DMS114 treated with DMSO at 0.1 percent for 48 hours (cell line): ENCODE data around the gene FRS3.

ENCODE experiments used
- DNase-seq: peaks from one replicate; lab custom pipeline; 2025; ENCODE audit not compliant: unreplicated experiment; lab: John Stamatoyannopoulos, UW

Gene FRS3

DNA sequence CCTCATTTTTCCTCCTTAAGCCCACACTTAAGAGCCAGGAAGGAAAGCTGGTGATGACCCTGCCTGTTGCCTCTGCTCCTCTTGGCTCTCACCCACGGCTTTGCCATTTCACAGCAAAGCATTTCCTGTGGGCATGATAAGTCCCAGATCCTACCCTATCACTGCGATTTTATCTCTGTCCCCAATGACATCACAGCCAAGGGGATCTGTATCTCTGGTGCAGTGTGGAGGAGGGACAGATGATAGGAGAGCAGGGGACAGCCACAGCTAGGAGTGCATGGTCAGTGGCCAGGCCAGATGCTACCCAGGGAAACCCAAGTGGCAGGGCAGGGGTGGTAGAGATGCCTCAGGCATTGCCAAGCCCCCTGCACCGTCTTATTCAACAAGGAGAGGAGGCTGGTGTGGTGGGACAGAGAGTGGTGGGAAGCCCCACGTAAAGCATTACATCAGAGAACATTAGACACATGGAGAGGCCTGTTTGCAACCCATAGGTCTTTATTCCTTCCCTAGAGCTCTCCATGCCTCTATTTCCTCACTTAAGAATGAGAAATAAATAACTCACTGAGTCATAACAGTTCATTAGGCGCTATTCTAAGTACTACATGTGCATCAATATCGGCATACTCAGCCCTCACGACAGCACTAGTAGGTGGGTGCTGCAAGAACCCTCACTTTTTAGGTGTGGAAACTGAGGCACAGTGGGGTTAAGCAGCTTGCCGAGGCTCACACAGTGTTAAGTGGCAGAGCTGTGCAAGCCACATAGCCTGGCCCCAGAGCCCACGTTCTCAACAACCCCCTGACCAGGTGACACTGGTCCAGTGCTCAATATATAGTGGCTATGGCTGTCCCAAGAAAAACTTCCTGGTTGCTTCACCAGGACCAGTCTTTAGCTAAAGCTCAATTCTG lies 48.9 kb downstream of the FRS3 start:
- no peak for DNase-seq

DNA sequence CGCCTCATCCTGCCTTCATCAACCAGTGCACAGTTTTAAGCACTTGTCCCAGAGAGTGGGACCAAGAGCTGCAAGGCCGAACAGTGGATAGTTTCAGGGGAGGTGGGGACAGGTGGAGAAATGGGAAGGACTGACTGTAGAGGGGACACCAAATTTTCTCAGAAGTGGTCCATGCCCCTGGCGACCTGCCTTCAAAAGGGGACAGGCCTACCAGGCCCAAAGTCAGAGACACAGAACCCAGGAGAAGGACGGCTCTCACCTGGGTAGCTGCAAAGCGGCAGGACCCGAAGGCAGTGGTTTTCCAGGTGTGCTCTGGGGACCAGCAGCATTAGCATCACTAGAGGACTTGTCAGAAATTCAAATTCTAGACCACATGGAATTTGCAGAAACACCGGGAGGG lies 50.1 kb downstream of the FRS3 start:
- no peak for DNase-seq

- no peak for DNase-seq
Observed at GRCh38 chr6:41728954-41729353, 50.7 kb downstream of the FRS3 start.

- DNase-seq: no peak
Observed at GRCh38 chr6:41728073-41728936, 51.4 kb downstream of the FRS3 start.

GRCh38 chr6:41727705-41728072 lies 52.0 kb downstream of the FRS3 start:
- no peak for DNase-seq

GRCh38 chr6:41726876-41727275 lies 52.8 kb downstream of the FRS3 start:
- no peak for DNase-seq

DNA sequence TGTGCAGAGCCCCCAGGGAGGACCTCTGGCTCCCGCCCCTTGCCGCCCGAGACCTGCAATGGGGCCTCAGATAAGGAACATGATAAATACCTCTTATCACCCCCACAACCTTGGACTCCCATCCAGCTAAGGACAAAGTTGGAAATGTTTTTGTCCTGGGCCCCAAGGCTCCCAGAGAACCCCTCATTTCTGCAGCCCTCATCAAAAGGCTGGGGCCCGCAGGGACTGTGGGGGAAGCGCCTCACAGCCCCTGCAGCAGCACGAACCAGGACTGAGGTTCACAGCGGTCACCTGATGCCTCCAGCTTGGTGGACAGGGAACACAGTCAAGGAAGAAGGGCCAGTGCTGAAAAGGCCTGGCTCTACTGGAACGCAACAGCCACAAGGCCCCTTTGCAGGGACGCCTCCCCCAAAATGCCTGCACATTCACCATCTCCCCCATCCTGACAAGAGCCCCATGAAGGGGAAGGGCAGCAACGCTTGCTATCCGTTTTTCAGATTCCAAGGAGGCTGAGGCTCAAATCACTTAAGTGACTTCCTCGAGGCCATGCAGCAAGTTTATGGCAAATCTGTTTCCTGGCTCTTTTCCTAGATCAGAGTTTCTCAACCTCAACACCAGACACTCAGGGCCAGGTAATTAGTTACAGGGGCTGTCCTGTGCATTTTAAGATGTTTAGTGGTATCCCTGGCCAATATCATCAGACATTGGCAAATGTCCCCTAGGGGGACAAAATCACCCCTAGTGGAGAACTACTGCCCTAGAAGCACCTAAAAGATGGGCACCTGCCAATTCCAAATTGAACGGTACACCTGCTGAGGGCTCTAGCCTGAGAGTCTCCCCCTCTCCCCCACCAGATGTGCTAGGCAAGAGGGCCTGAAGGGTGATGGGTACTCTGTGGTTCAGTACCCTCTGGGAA lies 54.9 kb downstream of the FRS3 start:
- no peak for DNase-seq

GRCh38 chr6:41724228-41724580 lies 55.5 kb downstream of the FRS3 start:
- no peak for DNase-seq

DNA sequence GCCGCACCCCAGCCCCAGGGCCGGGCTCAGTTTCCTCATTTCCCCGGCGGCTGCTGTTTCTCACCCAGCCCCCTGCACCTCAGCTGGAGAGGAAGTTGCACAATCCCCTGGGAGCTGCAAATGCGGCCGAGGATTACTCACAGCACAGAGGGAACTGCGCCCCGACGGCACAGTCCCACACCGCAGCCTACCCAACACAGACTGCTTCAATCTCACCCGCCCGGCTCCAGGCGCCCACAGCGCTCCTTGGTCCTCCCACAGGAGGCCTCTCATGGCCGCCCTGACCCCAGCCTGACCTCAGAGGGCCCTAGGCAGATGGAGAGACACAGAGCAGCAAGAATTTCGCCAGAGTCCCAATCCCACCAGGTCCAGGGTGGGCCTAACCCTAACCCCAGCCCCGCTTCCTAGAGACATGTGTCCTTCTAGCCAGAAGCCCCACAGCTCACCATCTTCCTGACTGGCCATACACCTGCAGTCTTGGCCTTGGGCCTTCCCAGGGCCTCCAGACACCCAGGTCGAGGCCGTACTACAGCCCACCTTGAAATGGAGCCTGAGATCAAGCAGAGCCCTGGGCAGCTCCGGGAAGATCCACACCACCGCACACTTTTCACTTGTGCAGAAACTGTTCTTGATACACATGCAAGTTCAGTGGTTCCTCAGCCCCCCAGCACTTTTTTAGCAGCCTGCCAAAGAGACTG lies 56.0 kb downstream of the FRS3 start:
- no peak for DNase-seq

GRCh38 chr6:41722969-41723529 lies 56.7 kb downstream of the FRS3 start:
- no peak for DNase-seq

- DNase-seq: no peak
Observed at GRCh38 chr6:41721414-41721813, 58.3 kb downstream of the FRS3 start.

GRCh38 chr6:41720783-41721182 lies 58.9 kb downstream of the FRS3 start:
- DNase-seq: no peak

- DNase-seq: no peak
Observed at GRCh38 chr6:41720262-41720620, 59.5 kb downstream of the FRS3 start.
